GM12878 (cell line): ENCODE measurements around the gene ZDHHC14. TPM values are rescaled to one million over a fixed set of nuclear protein-coding genes. Genes with fewer than 3 reads are reported as not detected.

Experiments
- BACH1 ChIP-seq: fragments of 450-650 bp; IDR thresholded peaks from 2 replicates; pipeline ENCODE4 v1.6.1; 2017; ENCODE audit warnings: mild to moderate bottlenecking, borderline replicate concordance
- BHLHE40 ChIP-seq, 2 experiments: fragments of 450-650 bp in 1 of 2; IDR thresholded peaks; 2 replicates each; pipeline ENCODE4 v1.6.1; 2011 to 2017; ENCODE audit warnings: low read depth in 2 of 2, borderline replicate concordance in 1 of 2, improper control_type of control experiment in 1 of 2, low read length in 1 of 2, mild to moderate bottlenecking in 1 of 2
- BMI1 ChIP-seq: fragments of 450-650 bp; IDR thresholded peaks from 2 replicates; pipeline ENCODE4 v1.6.1; 2016; ENCODE audit warnings: mild to moderate bottlenecking, moderate library complexity, borderline replicate concordance
- BRCA1 ChIP-seq: IDR thresholded peaks from 2 replicates; pipeline ENCODE4 v1.6.1; 2011; ENCODE audit warnings: low read depth, low read length, improper control_type of control experiment
- CHD1 ChIP-seq: IDR thresholded peaks from 2 replicates; pipeline ENCODE4 v1.6.1; 2012; ENCODE audit warnings: low read depth, low read length, improper control_type of control experiment
- DPF2 ChIP-seq: fragments of 450-650 bp; IDR thresholded peaks from 2 replicates; pipeline ENCODE4 v1.6.1; 2017; ENCODE audit warnings: mild to moderate bottlenecking
- ESRRA ChIP-seq: IDR thresholded peaks from 2 replicates; pipeline ENCODE4 v1.6.1; 2012; ENCODE audit warnings: mild to moderate bottlenecking, low read length, improper control_type of control experiment
- EZH2 ChIP-seq: IDR thresholded peaks from 2 replicates; pipeline ENCODE4 v1.6.1; 2012; ENCODE audit warnings: low read depth, mild to moderate bottlenecking, control low read depth, inconsistent platforms, low read length, borderline replicate concordance; ENCODE audit not compliant: control insufficient read depth
- FOXK2 ChIP-seq: fragments of 450-650 bp; IDR thresholded peaks from 2 replicates; pipeline ENCODE4 v1.6.1; 2017; ENCODE audit warnings: mild to moderate bottlenecking, moderate library complexity
- FOXM1 ChIP-seq: IDR thresholded peaks from 2 replicates; pipeline ENCODE4 v1.6.1; 2012; ENCODE audit warnings: low read depth, mild to moderate bottlenecking, inconsistent platforms, low read length, moderate library complexity
- GATAD2B ChIP-seq: fragments of 450-650 bp; conservative IDR thresholded peaks from 2 replicates; pipeline ENCODE4 v1.6.1; 2017; ENCODE audit warnings: low read depth, mild to moderate bottlenecking, moderate library complexity
- MEF2B ChIP-seq: fragments of 450-650 bp; IDR thresholded peaks from 2 replicates; pipeline ENCODE4 v1.6.1; 2018; ENCODE audit warnings: mild to moderate bottlenecking, moderate library complexity; ENCODE audit not compliant: partially characterized antibody, poor library complexity, severe bottlenecking
- MTA2 ChIP-seq: fragments of 450-650 bp; IDR thresholded peaks from 2 replicates; pipeline ENCODE4 v1.6.1; 2016; ENCODE audit warnings: low read depth, mild to moderate bottlenecking, moderate library complexity
- NBN ChIP-seq: fragments of 450-650 bp; IDR thresholded peaks from 2 replicates; pipeline ENCODE4 v1.6.1; 2016
- NR2F1 ChIP-seq: fragments of 450-650 bp; conservative IDR thresholded peaks from 2 replicates; pipeline ENCODE4 v1.6.1; 2017; ENCODE audit warnings: mild to moderate bottlenecking
- POLR2A ChIP-seq: IDR thresholded peaks from 2 replicates; pipeline ENCODE4 v1.6.1; 2011; ENCODE audit warnings: low read depth, mild to moderate bottlenecking, low read length
- RCOR1 ChIP-seq: conservative IDR thresholded peaks from 2 replicates; pipeline ENCODE4 v1.6.1; 2012; ENCODE audit warnings: low read depth, low read length, improper control_type of control experiment
- RFX5 ChIP-seq: IDR thresholded peaks from 2 replicates; pipeline ENCODE4 v1.6.1; 2011; ENCODE audit warnings: low read depth, low read length, improper control_type of control experiment
- SRF ChIP-seq, 2 experiments: IDR thresholded peaks; 2 replicates each; pipeline ENCODE4 v1.6.1; 2011; ENCODE audit warnings: low read depth in 2 of 2, low read length in 2 of 2, mild to moderate bottlenecking in 1 of 2, moderate library complexity in 1 of 2
- TARDBP ChIP-seq: IDR thresholded peaks from 2 replicates; pipeline ENCODE4 v1.6.1; 2016; ENCODE audit warnings: borderline replicate concordance
- TCF12 ChIP-seq: IDR thresholded peaks from 2 replicates; pipeline ENCODE4 v1.6.1; 2011; ENCODE audit warnings: low read depth, mild to moderate bottlenecking, low read length
- TCF7 ChIP-seq: IDR thresholded peaks from 2 replicates; pipeline ENCODE4 v1.6.1; 2014; ENCODE audit warnings: antibody characterized with exemption, borderline replicate concordance
- WRNIP1 ChIP-seq: IDR thresholded peaks from 2 replicates; pipeline ENCODE4 v1.6.1; 2011; ENCODE audit warnings: low read depth, low read length, improper control_type of control experiment, borderline replicate concordance
- YBX1 ChIP-seq: fragments of 450-650 bp; IDR thresholded peaks from 2 replicates; pipeline ENCODE4 v1.6.1; 2016; ENCODE audit warnings: antibody characterized with exemption
- ZNF207 ChIP-seq: fragments of 450-650 bp; IDR thresholded peaks from 2 replicates; pipeline ENCODE4 v1.6.1; 2014; ENCODE audit warnings: antibody characterized with exemption, mild to moderate bottlenecking, borderline replicate concordance
- polyA plus RNA-seq, 11 experiments: library from polyadenylated mRNA; depleted of rRNA in 4 of 11; unstranded in 6 of 11; stranded (reverse) in 5 of 11; fragments of >200 nt; fragmentation: Nextera tagmentation in 4 of 11; fragmentation: Illumina TruSeq in 1 of 11; extraction: Ambion mirVana in 4 of 11; extraction: Trizol in 1 of 11; gene quantifications; 1 replicate in 1 of 11; 2 replicates in 10 of 11; pipeline versions ENCODE4 v1.2.1 to v1.2.3, GENCODE V29; 2011 to 2016; ENCODE audit warnings: inconsistent platforms in 2 of 11, missing spikeins in 2 of 11, low read depth in 1 of 11
- total RNA-seq, 4 experiments: library from RNA; depleted of rRNA in 3 of 4; stranded (reverse); fragments of >200 nt in 3 of 4; fragmentation: Illumina TruSeq in 1 of 4; extraction: Trizol in 1 of 4; gene quantifications; 2 replicates each; pipeline versions ENCODE4 v1.2.1 to v1.2.3, GENCODE V29; 2013 to 2021
- TF ChIP-seq, protein P1 (sequence below), 3 experiments: IDR thresholded peaks in 2 of 3; conservative IDR thresholded peaks in 1 of 3; 2 replicates each; pipeline ENCODE4 v1.5.1; 2011; ENCODE audit warnings: low read depth in 3 of 3, low read length in 3 of 3, mild to moderate bottlenecking in 3 of 3, control low read depth in 2 of 3, moderate library complexity in 2 of 3, inconsistent platforms in 1 of 3, mixed read lengths in 1 of 3; ENCODE audit not compliant: control insufficient read depth in 2 of 3, insufficient read depth in 1 of 3; ENCODE audit errors: extremely low read depth in 1 of 3
- TF ChIP-seq, protein P2 (sequence below): fragments of 450-650 bp; IDR thresholded peaks from 2 replicates; pipeline ENCODE4 v1.6.1; 2018; ENCODE audit warnings: mild to moderate bottlenecking, low read depth, moderate library complexity; ENCODE audit not compliant: partially characterized antibody
- TF ChIP-seq, protein P3 (sequence below): fragments of 450-650 bp; IDR thresholded peaks from 2 replicates; pipeline ENCODE4 v1.6.1; 2017; ENCODE audit warnings: antibody characterized with exemption, mild to moderate bottlenecking, moderate library complexity

Gene ZDHHC14
- total and polyA plus RNA-seq, 10 of the 15 experiments (the other 5 are each of a cell fraction or from before 2014, with no cell fraction given): 0.15 to 16.0 (median 0.76) TPM; not detected in 1

DNA sequence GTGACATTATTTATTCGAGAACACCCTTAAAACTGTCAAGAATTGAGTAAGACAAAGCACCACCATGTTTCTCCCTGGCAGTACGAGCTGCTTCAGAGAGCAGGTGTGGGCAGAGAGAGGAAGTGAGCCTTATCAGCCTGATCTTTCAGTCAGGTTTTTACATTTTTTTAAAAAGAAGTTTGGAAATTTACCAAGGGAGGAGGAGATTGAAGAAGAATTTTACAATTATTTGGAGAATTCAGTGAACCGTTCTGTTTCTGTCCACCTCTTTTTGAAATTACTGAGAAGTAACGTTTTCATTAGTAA, 75.5 kb downstream of the ZDHHC14 start (continued):
- TF ChIP-seq BHLHE40 (IDR thresholded peaks at IDR 0.05; ENCODE audit: borderline replicate concordance in 1 of 2, low read depth in 2 of 2, low read length in 1 of 2) (peak in 1 of 2 experiments; percentile 43; a peak in 1 of 4 replicates), MTA2 (no peak), CHD1 (no peak), MEF2B (no peak), BACH1 (no peak), TCF12 (peak; percentile 76; the same call in 1 of the 2 replicates), FOXM1 (no peak), SRF (IDR thresholded peaks at IDR 0.05; ENCODE audit: low read depth in 2 of 2, low read length in 2 of 2) (no peak), NR2F1 (no peak), NBN (no peak), POLR2A (no peak), ESRRA (no peak), GATAD2B (0 out of 2 replicates have a peak, but pooled peaks have one; percentile 10), RFX5 (no peak), DPF2 (peak; percentile 74), TARDBP (no peak), RCOR1 (no peak), EZH2 (no peak), BMI1 (no peak; the same call in 1 of the 2 replicates), YBX1 (no peak), TCF7 (no peak), WRNIP1 (no peak), BRCA1 (no peak), FOXK2 (no peak), ZNF207 (no peak)
- TF ChIP-seq, protein P1, sequence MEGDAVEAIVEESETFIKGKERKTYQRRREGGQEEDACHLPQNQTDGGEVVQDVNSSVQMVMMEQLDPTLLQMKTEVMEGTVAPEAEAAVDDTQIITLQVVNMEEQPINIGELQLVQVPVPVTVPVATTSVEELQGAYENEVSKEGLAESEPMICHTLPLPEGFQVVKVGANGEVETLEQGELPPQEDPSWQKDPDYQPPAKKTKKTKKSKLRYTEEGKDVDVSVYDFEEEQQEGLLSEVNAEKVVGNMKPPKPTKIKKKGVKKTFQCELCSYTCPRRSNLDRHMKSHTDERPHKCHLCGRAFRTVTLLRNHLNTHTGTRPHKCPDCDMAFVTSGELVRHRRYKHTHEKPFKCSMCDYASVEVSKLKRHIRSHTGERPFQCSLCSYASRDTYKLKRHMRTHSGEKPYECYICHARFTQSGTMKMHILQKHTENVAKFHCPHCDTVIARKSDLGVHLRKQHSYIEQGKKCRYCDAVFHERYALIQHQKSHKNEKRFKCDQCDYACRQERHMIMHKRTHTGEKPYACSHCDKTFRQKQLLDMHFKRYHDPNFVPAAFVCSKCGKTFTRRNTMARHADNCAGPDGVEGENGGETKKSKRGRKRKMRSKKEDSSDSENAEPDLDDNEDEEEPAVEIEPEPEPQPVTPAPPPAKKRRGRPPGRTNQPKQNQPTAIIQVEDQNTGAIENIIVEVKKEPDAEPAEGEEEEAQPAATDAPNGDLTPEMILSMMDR (IDR thresholded peaks at IDR 0.05 in 2 of 3, conservative IDR thresholded peaks at IDR 0.05 in 1 of 3; ENCODE audit: control insufficient read depth in 2 of 3, extremely low read depth in 1 of 3, insufficient read depth in 1 of 3, low read depth in 3 of 3, low read length in 3 of 3): no peak
- TF ChIP-seq, protein P2, sequence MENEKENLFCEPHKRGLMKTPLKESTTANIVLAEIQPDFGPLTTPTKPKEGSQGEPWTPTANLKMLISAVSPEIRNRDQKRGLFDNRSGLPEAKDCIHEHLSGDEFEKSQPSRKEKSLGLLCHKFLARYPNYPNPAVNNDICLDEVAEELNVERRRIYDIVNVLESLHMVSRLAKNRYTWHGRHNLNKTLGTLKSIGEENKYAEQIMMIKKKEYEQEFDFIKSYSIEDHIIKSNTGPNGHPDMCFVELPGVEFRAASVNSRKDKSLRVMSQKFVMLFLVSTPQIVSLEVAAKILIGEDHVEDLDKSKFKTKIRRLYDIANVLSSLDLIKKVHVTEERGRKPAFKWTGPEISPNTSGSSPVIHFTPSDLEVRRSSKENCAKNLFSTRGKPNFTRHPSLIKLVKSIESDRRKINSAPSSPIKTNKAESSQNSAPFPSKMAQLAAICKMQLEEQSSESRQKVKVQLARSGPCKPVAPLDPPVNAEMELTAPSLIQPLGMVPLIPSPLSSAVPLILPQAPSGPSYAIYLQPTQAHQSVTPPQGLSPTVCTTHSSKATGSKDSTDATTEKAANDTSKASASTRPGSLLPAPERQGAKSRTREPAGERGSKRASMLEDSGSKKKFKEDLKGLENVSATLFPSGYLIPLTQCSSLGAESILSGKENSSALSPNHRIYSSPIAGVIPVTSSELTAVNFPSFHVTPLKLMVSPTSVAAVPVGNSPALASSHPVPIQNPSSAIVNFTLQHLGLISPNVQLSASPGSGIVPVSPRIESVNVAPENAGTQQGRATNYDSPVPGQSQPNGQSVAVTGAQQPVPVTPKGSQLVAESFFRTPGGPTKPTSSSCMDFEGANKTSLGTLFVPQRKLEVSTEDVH: no peak
- TF ChIP-seq, protein P3, sequence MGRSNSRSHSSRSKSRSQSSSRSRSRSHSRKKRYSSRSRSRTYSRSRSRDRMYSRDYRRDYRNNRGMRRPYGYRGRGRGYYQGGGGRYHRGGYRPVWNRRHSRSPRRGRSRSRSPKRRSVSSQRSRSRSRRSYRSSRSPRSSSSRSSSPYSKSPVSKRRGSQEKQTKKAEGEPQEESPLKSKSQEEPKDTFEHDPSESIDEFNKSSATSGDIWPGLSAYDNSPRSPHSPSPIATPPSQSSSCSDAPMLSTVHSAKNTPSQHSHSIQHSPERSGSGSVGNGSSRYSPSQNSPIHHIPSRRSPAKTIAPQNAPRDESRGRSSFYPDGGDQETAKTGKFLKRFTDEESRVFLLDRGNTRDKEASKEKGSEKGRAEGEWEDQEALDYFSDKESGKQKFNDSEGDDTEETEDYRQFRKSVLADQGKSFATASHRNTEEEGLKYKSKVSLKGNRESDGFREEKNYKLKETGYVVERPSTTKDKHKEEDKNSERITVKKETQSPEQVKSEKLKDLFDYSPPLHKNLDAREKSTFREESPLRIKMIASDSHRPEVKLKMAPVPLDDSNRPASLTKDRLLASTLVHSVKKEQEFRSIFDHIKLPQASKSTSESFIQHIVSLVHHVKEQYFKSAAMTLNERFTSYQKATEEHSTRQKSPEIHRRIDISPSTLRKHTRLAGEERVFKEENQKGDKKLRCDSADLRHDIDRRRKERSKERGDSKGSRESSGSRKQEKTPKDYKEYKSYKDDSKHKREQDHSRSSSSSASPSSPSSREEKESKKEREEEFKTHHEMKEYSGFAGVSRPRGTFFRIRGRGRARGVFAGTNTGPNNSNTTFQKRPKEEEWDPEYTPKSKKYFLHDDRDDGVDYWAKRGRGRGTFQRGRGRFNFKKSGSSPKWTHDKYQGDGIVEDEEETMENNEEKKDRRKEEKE: no peak
